Transverse colon (tissue), 4 donors: ENCODE data around the gene ST3GAL3. TPM values are rescaled to one million over a fixed set of nuclear protein-coding genes. Genes with fewer than 3 reads are reported as not detected.

Experiments used
- DNase-seq: peaks from one replicate; pipeline ENCODE4 v3.0.0-alpha.2; 2019
- H3K27ac ChIP-seq, 4 donors: fragments of 200-600 bp; sonication (generic); 2 replicates each; pipeline ENCODE4 v1.5.1; 2016 to 2018; ENCODE audit warnings: inconsistent platforms in 4 of 4
- H3K27me3 ChIP-seq: fragments of 200-600 bp; sonication (generic); 2 replicates; pipeline ENCODE4 v1.5.1; 2017; ENCODE audit warnings: inconsistent platforms
- H3K36me3 ChIP-seq, 4 donors: fragments of 200-600 bp; sonication (generic); 2 replicates each; pipeline ENCODE4 v1.5.1; 2017 to 2019; ENCODE audit warnings: inconsistent platforms in 4 of 4
- H3K4me1 ChIP-seq, 4 donors: fragments of 200-600 bp; sonication (generic); 2 replicates each; pipeline ENCODE4 v1.5.1; 2017 to 2020; ENCODE audit warnings: inconsistent platforms in 4 of 4
- H3K4me3 ChIP-seq, 4 donors: fragments of 200-600 bp; sonication (generic); 1 replicate in 1 of 4; 2 replicates in 3 of 4; pipeline versions ENCODE4 v1.5.1 to v1.6.1; 2017 to 2019; ENCODE audit warnings: inconsistent platforms in 4 of 4
- H3K9me3 ChIP-seq, 2 donors: fragments of 200-600 bp; sonication (generic); 2 replicates each; pipeline ENCODE4 v1.5.1; 2017 to 2019; ENCODE audit warnings: inconsistent platforms in 2 of 2
- CTCF ChIP-seq, 5 experiments: fragments of 200-600 bp in 3 of 5; fragments of 450-650 bp in 2 of 5; sonication (generic) in 3 of 5; IDR thresholded peaks; 1 replicate in 2 of 5; 2 replicates in 3 of 5; pipeline ENCODE4 v1.5.1; 2016 to 2017; ENCODE audit warnings: antibody characterized with exemption in 5 of 5, inconsistent platforms in 3 of 5, mild to moderate bottlenecking in 2 of 5, moderate library complexity in 1 of 5
- EP300 ChIP-seq: sonication (generic); formaldehyde crosslinking; IDR thresholded peaks from one replicate; pipeline ENCODE4 v1.6.1; 2017; ENCODE audit warnings: antibody characterized with exemption, low read depth
- POLR2A ChIP-seq: fragments of 450-650 bp; IDR thresholded peaks from one replicate; pipeline ENCODE4 v1.6.1; 2016; ENCODE audit warnings: antibody characterized with exemption, mild to moderate bottlenecking, moderate library complexity
- POLR2AphosphoS5 ChIP-seq, 3 donors: sonication (generic); formaldehyde crosslinking; IDR thresholded peaks; one replicate each; pipeline ENCODE4 v1.6.1; 2016; ENCODE audit warnings: antibody characterized with exemption in 3 of 3
- whole genome bisulfite sequencing, 2 donors: methylation state at CpG; one replicate each; pipeline ENCODE4 v1.1.5; 2018; ENCODE audit warnings: low coverage in 1 of 2; 5-methylcytosine and 5-hydroxymethylcytosine counted together
- in situ Hi-C, 4 donors: fragments of 200-750 bp; cut with MboI; loops; one replicate each; pipeline versions ENCODE4 v1.15.0 to v1.15.1; 2017; ENCODE audit warnings: low sequenced_read_pairs in 3 of 4, low pct_ligation_motif_present in 1 of 4, low pct_unique_long_range_greater_than_20kb in 1 of 4
- intact Hi-C: fragments of 100-400 bp; cut with DNase I; formaldehyde crosslinking; loops from one replicate; pipeline ENCODE4 v1.15.1; 2023; ENCODE audit warnings: low total_unique reads
- total RNA-seq, 4 donors: library from RNA; depleted of rRNA; stranded (reverse); fragments of >200 nt; gene quantifications; one replicate each; pipeline ENCODE4 v1.1.0, GENCODE V29; 2016

The ST3GAL3 gene
- total RNA-seq, 4 donors from 2014 or later: 4.8 to 23.9 (median 9.7) TPM

GRCh38 chr1:43872280-43872679 lies 164.9 kb downstream of the ST3GAL3 start:
- 49 to 78% methylated on average over 3 to 5 of the region's 5 CpGs for WGBS, 2 donors
- Histone ChIP-seq H3K27me3 (no peaks in the 10 kb centered on the region), H3K4me3 (no peak overlapping the region), H3K36me3 (no peaks in the 10 kb centered on the region), H3K9me3 (no peaks in the 10 kb centered on the region), H3K27ac (no peak overlapping the region), H3K4me1 (peaks cover 0 to 11% (median 6%) of the 10 kb centered on the region in 4 donors)
- in situ Hi-C loops (no loop called here), intact Hi-C loops (no loop called here)
- DNase-seq: no peak
- no peak for TF ChIP-seq CTCF (IDR thresholded peaks at IDR 0.05)
- TF ChIP-seq EP300: no peak
- no peak for TF ChIP-seq POLR2A
- no peak for TF ChIP-seq POLR2AphosphoS5 (IDR thresholded peaks at IDR 0.05)

GRCh38 chr1:43873851-43874250 lies 166.5 kb downstream of the ST3GAL3 start:
- Histone ChIP-seq H3K27me3 (no peaks in the 10 kb centered on the region), H3K4me3 (no peak overlapping the region), H3K27ac (no peak overlapping the region), H3K9me3 (no peaks in the 10 kb centered on the region), H3K36me3 (no peaks in the 10 kb centered on the region), H3K4me1 (peaks cover 0 to 1% (median under 1%) of the 10 kb centered on the region in 4 donors)
- TF ChIP-seq POLR2A (no peak), CTCF (IDR thresholded peaks at IDR 0.05) (no peak), POLR2AphosphoS5 (IDR thresholded peaks at IDR 0.05) (no peak), EP300 (no peak)
- intact Hi-C loops (no loop called here), in situ Hi-C loops (no loop called here)
- DNase-seq: no peak

GRCh38 chr1:43874716-43875115 lies 167.4 kb downstream of the ST3GAL3 start:
- TF ChIP-seq POLR2A: no peak
- no peak for TF ChIP-seq EP300
- TF ChIP-seq CTCF (IDR thresholded peaks at IDR 0.05): no peak
- no peak for TF ChIP-seq POLR2AphosphoS5 (IDR thresholded peaks at IDR 0.05)
- Histone ChIP-seq H3K27ac (no peak overlapping the region), H3K27me3 (no peaks in the 10 kb centered on the region), H3K4me3 (no peak overlapping the region), H3K36me3 (no peaks in the 10 kb centered on the region), H3K9me3 (no peaks in the 10 kb centered on the region), H3K4me1 (no peaks in the 10 kb centered on the region)
- DNase-seq: no peak
- in situ Hi-C loops (no loop called here), intact Hi-C loops (no loop called here)
- 96 to 98% methylated on average over 2 to 3 of the region's 3 CpGs for WGBS, 2 donors

- H3K9me3 ChIP-seq: no peaks in the 10 kb centered on the region
- intact Hi-C loops (no loop called here), in situ Hi-C loops (no loop called here)
- TF ChIP-seq POLR2AphosphoS5 (IDR thresholded peaks at IDR 0.05) (no peak), POLR2A (no peak), CTCF (IDR thresholded peaks at IDR 0.05) (peak in 1 of 5 experiments; percentile 3), EP300 (no peak)
- H3K27ac ChIP-seq: no peak overlapping the region
- H3K36me3 ChIP-seq: no peaks in the 10 kb centered on the region
- H3K4me1 ChIP-seq: no peaks in the 10 kb centered on the region
- no peak overlapping the region for H3K4me3 ChIP-seq
- WGBS, 2 donors: 60 to 75% methylated on average over 1 to 3 of the region's 3 CpGs
- no peak for DNase-seq
- no peaks in the 10 kb centered on the region for H3K27me3 ChIP-seq
Measured at GRCh38 chr1:43875331-43875730, 168.0 kb downstream of the ST3GAL3 start.
